Neural cell (in vitro differentiated cells): ENCODE measurements around the gene TMEM184C. TPM values are rescaled to one million over a fixed set of nuclear protein-coding genes. Genes with fewer than 3 reads are reported as not detected.

Source experiments
- H2AFZ ChIP-seq: fragments of 200-600, 300-800 bp; sonication (generic), shearing (Covaris generic); 2 replicates; pipeline ENCODE4 v1.6.0; 2014; ENCODE audit warnings: low read depth, mild to moderate bottlenecking, antibody characterized with exemption, low read length, moderate library complexity
- H3F3A ChIP-seq: fragments of 200-600 bp; shearing (Covaris generic); 2 replicates; pipeline ENCODE4 v1.6.1; 2016; ENCODE audit warnings: mild to moderate bottlenecking, moderate library complexity, mixed read lengths, antibody characterized with exemption, low read length; ENCODE audit not compliant: insufficient read depth, poor library complexity, severe bottlenecking
- H3K27ac ChIP-seq: fragments of 200-600, 300-800 bp; sonication (generic), shearing (Covaris generic); 2 replicates; pipeline ENCODE4 v1.5.1; 2014; ENCODE audit warnings: mild to moderate bottlenecking, low read length, moderate library complexity
- H3K27me3 ChIP-seq: fragments of 300-800, 200-600 bp; sonication (generic), shearing (Covaris generic); 2 replicates; pipeline ENCODE4 v1.6.0; 2014; ENCODE audit warnings: mild to moderate bottlenecking, low read depth, low read length, moderate library complexity; ENCODE audit not compliant: insufficient read depth
- H3K36me3 ChIP-seq: fragments of 300-800, 200-600 bp; sonication (generic), shearing (Covaris generic); 2 replicates; pipeline ENCODE4 v1.5.1; 2014; ENCODE audit warnings: mild to moderate bottlenecking, antibody characterized with exemption, low read length, moderate library complexity; ENCODE audit not compliant: insufficient read depth
- H3K4me2 ChIP-seq: fragments of 300-800, 200-600 bp; sonication (generic), shearing (Covaris generic); 2 replicates; pipeline ENCODE4 v1.6.0; 2014; ENCODE audit warnings: mild to moderate bottlenecking, low read length
- H3K4me3 ChIP-seq: fragments of 300-800, 200-600 bp; sonication (generic), shearing (Covaris generic); 2 replicates; pipeline ENCODE4 v1.5.1; 2014; ENCODE audit warnings: mild to moderate bottlenecking, low read length, moderate library complexity
- H3K79me2 ChIP-seq: fragments of 200-600 bp; shearing (Covaris generic); replicated peaks from 2 replicates; pipeline ENCODE4 v1.6.0; 2014; ENCODE audit warnings: mild to moderate bottlenecking, low read length, moderate library complexity; ENCODE audit not compliant: insufficient read depth
- H3K9ac ChIP-seq: fragments of 300-800, 200-600 bp; sonication (generic), shearing (Covaris generic); 2 replicates; pipeline ENCODE4 v1.6.1; 2016; ENCODE audit warnings: mild to moderate bottlenecking, low read length, mixed read lengths
- H3K9me2 ChIP-seq: fragments of 200-600 bp; shearing (Covaris generic); 2 replicates; pipeline ENCODE4 v1.6.1; 2016; ENCODE audit warnings: mild to moderate bottlenecking, low read length, mixed read lengths; ENCODE audit not compliant: insufficient read depth
- H3K9me3 ChIP-seq: fragments of 200-600, 300-800 bp; sonication (generic), shearing (Covaris generic); 2 replicates; pipeline ENCODE4 v1.6.1; 2016; ENCODE audit warnings: mild to moderate bottlenecking, mixed run types, low read length, moderate library complexity, mixed read lengths
- H4K20me1 ChIP-seq: fragments of 200-600 bp; shearing (Covaris generic); 2 replicates; pipeline ENCODE4 v1.6.1; 2016; ENCODE audit warnings: mild to moderate bottlenecking, mixed run types; ENCODE audit not compliant: insufficient read depth
- CTCF ChIP-seq: fragments of 450-650 bp; IDR thresholded peaks from 2 replicates; pipeline ENCODE4 v1.5.1; 2014; ENCODE audit warnings: antibody characterized with exemption, mild to moderate bottlenecking, moderate library complexity; ENCODE audit not compliant: poor library complexity, severe bottlenecking
- EP300 ChIP-seq: fragments of 450-650 bp; conservative IDR thresholded peaks from 2 replicates; pipeline ENCODE4 v1.6.1; 2014; ENCODE audit warnings: antibody characterized with exemption, mild to moderate bottlenecking, moderate library complexity; ENCODE audit not compliant: poor library complexity, severe bottlenecking
- EZH2 ChIP-seq: fragments of 200-600, 300-800 bp; shearing (Covaris generic), sonication (generic); IDR thresholded peaks from 2 replicates; pipeline ENCODE4 v1.6.1; 2014; ENCODE audit warnings: antibody characterized with exemption, low read length, borderline replicate concordance, mild to moderate bottlenecking; ENCODE audit not compliant: insufficient read depth, poor library complexity, severe bottlenecking
- MXI1 ChIP-seq: fragments of 450-650 bp; conservative IDR thresholded peaks from 2 replicates; pipeline ENCODE4 v1.6.1; 2014; ENCODE audit warnings: antibody characterized with exemption, mild to moderate bottlenecking; ENCODE audit not compliant: poor library complexity, severe bottlenecking
- POLR2AphosphoS5 ChIP-seq: IDR thresholded peaks from 2 replicates; pipeline ENCODE4 v1.6.1; 2012
- RAD21 ChIP-seq: fragments of 450-650 bp; conservative IDR thresholded peaks from 2 replicates; pipeline ENCODE4 v1.6.1; 2014; ENCODE audit warnings: antibody characterized with exemption, mild to moderate bottlenecking, moderate library complexity
- REST ChIP-seq: IDR thresholded peaks from 2 replicates; pipeline ENCODE4 v1.6.1; 2012; ENCODE audit warnings: borderline replicate concordance
- SMC3 ChIP-seq: fragments of 450-650 bp; conservative IDR thresholded peaks from 2 replicates; pipeline ENCODE4 v1.6.1; 2014; ENCODE audit warnings: antibody characterized with exemption, mild to moderate bottlenecking, moderate library complexity; ENCODE audit not compliant: poor library complexity
- TAF1 ChIP-seq: IDR thresholded peaks from 2 replicates; pipeline ENCODE4 v1.6.1; 2012; ENCODE audit warnings: low read depth
- polyA minus RNA-seq: library from RNA; depleted of rRNA, polyadenylated mRNA; stranded (reverse); fragments of >200 nt; gene quantifications from 2 replicates; pipeline ENCODE4 v1.2.3, GENCODE V29; 2014
- polyA plus RNA-seq: library from polyadenylated mRNA; depleted of rRNA; stranded (reverse); fragments of >200 nt; gene quantifications from 2 replicates; pipeline ENCODE4 v1.2.3, GENCODE V29; 2014

The TMEM184C gene
- polyA plus RNA-seq (48.8 and 50.2 TPM in 2 replicates), polyA minus RNA-seq (58.4 and 66.2 TPM in 2 replicates)

- H3K9ac ChIP-seq, result peak within 1 kb of the TSS; percentile 83
- H4K20me1 ChIP-seq, result no peaks in the 10 kb centered on the region
- no peaks in the 10 kb centered on the region for H3F3A ChIP-seq
- H2AFZ ChIP-seq, result peak within 1 kb of the TSS; percentile 96
- H3K36me3 ChIP-seq, result no peaks in the 10 kb centered on the region
- peak within 1 kb of the TSS; percentile 83 for H3K4me3 ChIP-seq
- H3K9me3 ChIP-seq, result no peaks in the 10 kb centered on the region
- H3K4me2 ChIP-seq, result peak within 1 kb of the TSS; percentile 81
- no peaks in the 10 kb centered on the region for H3K9me2 ChIP-seq
- H3K79me2 ChIP-seq, result peaks cover 37% of the 10 kb centered on the region
- H3K27ac ChIP-seq, result peak within 1 kb of the TSS; percentile 84
- TF ChIP-seq POLR2AphosphoS5 (peak; percentile 85), EP300 (peak; percentile 41), MXI1 (peak; percentile 79), SMC3 (peak; percentile 34), CTCF (peak; percentile 49), RAD21 (peak; percentile 9), REST (peak; percentile 53), TAF1 (peak; percentile 94), EZH2 (no peak)
- no peaks in the 10 kb centered on the region for H3K27me3 ChIP-seq
These were observed at the start of gene TMEM184C for GRCh38 chr4:147617173-147617840. TMEM184C (plus strand) TSS chr4:147617397; CDS start chr4:147617957, 560 bp downstream.

- no peak overlapping the region for H2AFZ ChIP-seq
- no peaks in the 10 kb centered on the region for H4K20me1 ChIP-seq
- H3K4me3 ChIP-seq, result no peak overlapping the region
- H3K27ac ChIP-seq, result no peak overlapping the region
- no peak overlapping the region for H3K9ac ChIP-seq
- H3K27me3 ChIP-seq, result no peaks in the 10 kb centered on the region
- H3K9me3 ChIP-seq, result no peaks in the 10 kb centered on the region
- no peaks in the 10 kb centered on the region for H3K9me2 ChIP-seq
- no peaks in the 10 kb centered on the region for H3K36me3 ChIP-seq
- H3K4me2 ChIP-seq, result no peak overlapping the region
- no peak for TF ChIP-seq MXI1
- TF ChIP-seq SMC3, result no peak
- TF ChIP-seq POLR2AphosphoS5, result no peak
- TF ChIP-seq EP300, result no peak
- TF ChIP-seq REST, result no peak
- no peak for TF ChIP-seq TAF1
- TF ChIP-seq CTCF, result no peak
- no peak for TF ChIP-seq RAD21
- TF ChIP-seq EZH2, result no peak
- no peaks in the 10 kb centered on the region for H3F3A ChIP-seq
- no peaks in the 10 kb centered on the region for H3K79me2 ChIP-seq
These were observed 46.6 kb upstream of the TMEM184C start for GRCh38 chr4:147570616-147571015.
